ENCODE measurements around the gene FAM114A1. TPM values are rescaled to one million over a fixed set of nuclear protein-coding genes. Genes with fewer than 3 reads are reported as not detected.

The FAM114A1 gene
- total and polyA plus RNA-seq, 2 experiments from 2014 or later, result 110 to 140 TPM

GRCh38 chr4:38931125-38931524, 63.5 kb downstream of the FAM114A1 start:
- no peaks in the 10 kb centered on the region for H4K20me1 ChIP-seq (ENCODE audit: insufficient read depth, poor library complexity, severe bottlenecking)
- 89% methylated on average over 5 of the region's 5 CpGs for WGBS (ENCODE audit: low lambda C conversion rate, missing lambda C conversion rate)
- no peak overlapping the region for H3K27ac ChIP-seq
- no peaks in the 10 kb centered on the region for H3K9me3 ChIP-seq (ENCODE audit: low read depth)
- H3K36me3 ChIP-seq (replicated peaks; ENCODE audit: insufficient read depth, low read depth), result no peaks in the 10 kb centered on the region
- H3K79me2 ChIP-seq, result no peaks in the 10 kb centered on the region
- H3K4me1 ChIP-seq (ENCODE audit: insufficient read depth), result no peaks in the 10 kb centered on the region
- no peak overlapping the region for H2AFZ ChIP-seq
- no peaks in the 10 kb centered on the region for H3K27me3 ChIP-seq
- no peak overlapping the region for H3K4me2 ChIP-seq
- no peak overlapping the region for H3K4me3 ChIP-seq
- no peaks in the 10 kb centered on the region for H3K9me2 ChIP-seq (replicated peaks; ENCODE audit: insufficient read depth)
- no peak for DNase-seq (ENCODE audit: low spot score)
- no peak for TF ChIP-seq EZH2phosphoT487 (IDR thresholded peaks at IDR 0.05; ENCODE audit: low read depth, severe bottlenecking, unreplicated experiment)
- no peak for TF ChIP-seq EZH2 (IDR thresholded peaks at IDR 0.05; ENCODE audit: borderline replicate concordance)
- no peak for TF ChIP-seq CTCF (IDR thresholded peaks at IDR 0.05; ENCODE audit: poor library complexity)

- Histone ChIP-seq H3K9me3 (ENCODE audit: low read depth) (no peaks in the 10 kb centered on the region), H2AFZ (no peak overlapping the region), H3K36me3 (replicated peaks; ENCODE audit: insufficient read depth, low read depth) (no peaks in the 10 kb centered on the region), H3K79me2 (no peaks in the 10 kb centered on the region), H3K27me3 (no peaks in the 10 kb centered on the region), H3K4me2 (no peak overlapping the region), H4K20me1 (ENCODE audit: insufficient read depth, poor library complexity, severe bottlenecking) (no peaks in the 10 kb centered on the region), H3K4me3 (no peak overlapping the region), H3K9me2 (replicated peaks; ENCODE audit: insufficient read depth) (no peaks in the 10 kb centered on the region), H3K4me1 (ENCODE audit: insufficient read depth) (no peaks in the 10 kb centered on the region), H3K27ac (no peak overlapping the region)
- TF ChIP-seq CTCF (IDR thresholded peaks at IDR 0.05; ENCODE audit: poor library complexity), result no peak
- no peak for TF ChIP-seq EZH2phosphoT487 (IDR thresholded peaks at IDR 0.05; ENCODE audit: low read depth, severe bottlenecking, unreplicated experiment)
- no peak for TF ChIP-seq EZH2 (IDR thresholded peaks at IDR 0.05; ENCODE audit: borderline replicate concordance)
- 71% methylated on average over 5 of the region's 5 CpGs for WGBS (ENCODE audit: low lambda C conversion rate, missing lambda C conversion rate)
- no peak for DNase-seq (ENCODE audit: low spot score)
Observed at GRCh38 chr4:38935391-38936073, 67.9 kb downstream of the FAM114A1 start.

DNA sequence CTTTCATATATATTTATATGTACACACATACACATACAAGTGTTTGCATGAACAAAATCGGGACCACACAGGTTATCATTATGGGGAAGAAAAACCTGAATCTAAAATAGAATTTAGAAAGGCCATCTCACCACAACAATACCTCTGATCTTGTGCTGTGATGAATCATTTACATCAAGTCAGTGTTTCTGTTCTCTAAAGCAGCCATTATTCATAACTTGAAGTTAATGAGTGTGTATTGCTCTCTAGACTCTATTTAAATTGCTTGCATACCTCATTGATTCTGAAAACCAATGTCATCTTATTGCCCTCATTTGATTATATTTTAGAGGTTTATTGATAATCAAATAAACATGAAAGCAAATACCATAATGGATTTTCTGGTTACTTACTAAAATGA, 71.6 kb downstream of the FAM114A1 start:
- H3K36me3 ChIP-seq (replicated peaks; ENCODE audit: insufficient read depth, low read depth), result no peaks in the 10 kb centered on the region
- no peaks in the 10 kb centered on the region for H3K9me2 ChIP-seq (replicated peaks; ENCODE audit: insufficient read depth)

More for the DNA sequence above, 71.6 kb downstream of the FAM114A1 start:
- no peak overlapping the region for H3K4me3 ChIP-seq
- no peaks in the 10 kb centered on the region for H3K79me2 ChIP-seq
- H3K9me3 ChIP-seq (ENCODE audit: low read depth), result no peaks in the 10 kb centered on the region
- H4K20me1 ChIP-seq (ENCODE audit: insufficient read depth, poor library complexity, severe bottlenecking), result no peaks in the 10 kb centered on the region
- H3K27ac ChIP-seq, result no peak overlapping the region
- H3K4me1 ChIP-seq (ENCODE audit: insufficient read depth), result no peaks in the 10 kb centered on the region
- no peaks in the 10 kb centered on the region for H3K27me3 ChIP-seq
- DNase-seq (ENCODE audit: low spot score), result no peak
- no peak overlapping the region for H2AFZ ChIP-seq
- TF ChIP-seq CTCF (IDR thresholded peaks at IDR 0.05; ENCODE audit: poor library complexity), result no peak
- TF ChIP-seq EZH2 (IDR thresholded peaks at IDR 0.05; ENCODE audit: borderline replicate concordance), result no peak
- no peak for TF ChIP-seq EZH2phosphoT487 (IDR thresholded peaks at IDR 0.05; ENCODE audit: low read depth, severe bottlenecking, unreplicated experiment)
- no peak overlapping the region for H3K4me2 ChIP-seq
- 93% methylated on average over 1 of the region's 1 CpG for WGBS (ENCODE audit: low lambda C conversion rate, missing lambda C conversion rate)
